Measurements from ENCODE around the gene ITCH. TPM values are rescaled to one million over a fixed set of nuclear protein-coding genes. Genes with fewer than 3 reads are reported as not detected.
"Not testable (repeated sequence)": the region's sequence is repeated elsewhere in the genome, so short reads cannot be mapped to it uniquely, and the experiment has no call there.

The ITCH gene
- polyA plus RNA-seq, 3 donors, result 42.6 to 51.3 (median 43.3) TPM

DNA sequence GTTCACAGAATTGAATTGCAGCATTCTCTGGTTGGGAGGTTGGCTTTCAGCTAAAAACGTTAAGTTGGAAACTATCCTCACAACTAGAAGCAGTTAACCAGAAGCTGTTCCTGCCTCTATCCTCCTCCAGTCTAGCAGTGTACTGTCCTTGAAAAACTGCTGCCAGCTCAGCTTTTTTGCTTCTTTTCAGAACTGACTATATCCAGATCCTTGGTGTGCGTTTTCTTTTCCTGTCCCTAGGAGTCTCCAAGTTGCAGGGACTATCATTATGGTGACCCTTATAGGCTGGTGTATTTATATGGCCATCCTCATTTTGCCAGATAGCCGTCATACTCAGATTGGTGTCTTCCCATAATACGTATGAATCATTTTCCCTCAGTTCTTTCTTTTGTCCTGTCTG, 5.5 kb downstream of the ITCH start:
- no peak for DNase-seq (ENCODE audit: extremely low read depth in 1 of 11, low read depth in 9 of 11, low spot score in 4 of 11)

DNA sequence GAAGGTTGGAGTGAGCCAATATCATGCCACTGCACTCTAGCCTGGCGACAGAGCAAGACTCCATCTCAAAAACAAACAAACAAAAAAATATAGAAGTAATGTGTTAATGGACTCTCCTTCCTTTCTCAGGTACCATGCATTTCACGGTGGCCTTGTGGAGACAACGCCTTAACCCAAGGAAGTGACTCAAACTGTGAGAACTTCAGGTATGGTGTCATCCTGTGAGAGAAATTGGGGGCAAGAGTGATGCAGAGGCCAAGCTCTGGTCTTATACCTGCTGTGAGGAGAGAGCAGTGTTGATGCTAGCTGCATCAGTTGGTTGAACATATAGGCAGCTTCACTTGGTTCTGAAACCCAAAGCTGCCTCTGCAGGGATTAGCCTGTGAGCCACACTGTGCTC, 6.2 kb downstream of the ITCH start:
- no peak for DNase-seq (ENCODE audit: extremely low read depth in 1 of 11, low read depth in 9 of 11, low spot score in 4 of 11)

DNA sequence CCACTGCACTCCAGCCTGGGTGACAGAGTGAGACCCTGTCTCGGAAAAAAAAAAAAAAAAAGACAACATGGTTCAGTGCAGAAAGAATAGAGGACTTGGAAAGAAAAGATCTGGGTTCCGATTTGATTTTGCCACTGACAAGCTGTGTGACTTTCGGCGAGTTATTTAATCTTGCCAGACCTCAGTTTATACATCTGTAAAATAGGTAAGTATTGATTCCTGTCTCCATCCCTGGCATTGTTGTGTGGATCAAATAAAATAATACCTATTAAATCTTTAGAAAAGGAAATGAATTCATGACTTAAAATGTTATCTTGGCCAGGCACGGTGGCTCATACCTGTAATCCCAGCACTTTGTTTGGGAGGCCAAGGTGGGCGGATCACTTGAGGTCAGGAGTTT, 7.0 kb downstream of the ITCH start:
- no peak for DNase-seq (ENCODE audit: extremely low read depth in 1 of 11, low read depth in 9 of 11, low spot score in 4 of 11)

DNA sequence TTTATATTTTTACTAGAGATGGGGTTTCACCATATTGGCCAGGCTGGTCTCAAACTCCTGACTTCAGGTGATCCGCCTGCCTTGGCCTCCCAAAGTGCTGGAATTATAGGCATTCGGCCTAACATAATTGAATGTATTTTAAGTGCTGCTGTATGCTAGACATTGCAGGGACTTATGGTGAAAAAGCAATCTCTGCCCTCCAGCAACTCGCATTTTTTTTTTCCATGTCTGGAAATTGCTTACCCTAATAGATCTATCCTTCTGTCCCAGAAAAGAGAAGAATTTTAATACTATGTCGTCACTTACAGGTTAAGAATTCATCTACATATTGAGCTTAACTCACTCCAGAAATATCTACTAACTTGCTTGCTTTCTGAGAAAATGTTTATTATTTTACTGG, 10.4 kb downstream of the ITCH start:
- no peak for DNase-seq (ENCODE audit: extremely low read depth in 1 of 11, low read depth in 9 of 11, low spot score in 4 of 11)

DNA sequence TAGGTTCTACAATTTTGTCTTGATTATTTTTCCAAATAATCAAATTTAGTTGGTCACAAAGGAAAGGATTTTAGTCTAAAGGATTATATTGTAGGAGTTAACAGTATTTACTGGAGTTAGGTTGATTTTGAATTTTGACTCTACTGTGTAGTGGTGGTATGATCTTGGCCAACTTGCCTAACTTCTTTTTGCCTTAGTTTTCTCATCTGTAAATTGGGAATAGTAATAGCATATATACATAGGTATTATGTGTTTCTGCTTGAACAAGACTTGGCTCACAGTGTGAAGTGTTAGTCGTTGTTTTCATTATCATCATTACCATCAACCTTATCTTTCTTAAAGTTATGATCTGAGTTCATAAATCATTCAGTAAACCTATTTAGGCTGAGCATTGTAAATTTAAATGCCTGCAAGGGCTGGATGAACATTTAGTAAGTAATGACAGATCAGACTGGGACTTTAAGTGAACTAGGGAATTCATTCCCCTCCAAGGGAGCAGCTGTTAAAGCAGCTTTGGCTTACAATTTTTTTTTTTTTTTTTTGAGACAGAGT, 11.2 kb downstream of the ITCH start:
- no peak for DNase-seq (ENCODE audit: extremely low read depth in 1 of 11, low read depth in 9 of 11, low spot score in 4 of 11)

DNA sequence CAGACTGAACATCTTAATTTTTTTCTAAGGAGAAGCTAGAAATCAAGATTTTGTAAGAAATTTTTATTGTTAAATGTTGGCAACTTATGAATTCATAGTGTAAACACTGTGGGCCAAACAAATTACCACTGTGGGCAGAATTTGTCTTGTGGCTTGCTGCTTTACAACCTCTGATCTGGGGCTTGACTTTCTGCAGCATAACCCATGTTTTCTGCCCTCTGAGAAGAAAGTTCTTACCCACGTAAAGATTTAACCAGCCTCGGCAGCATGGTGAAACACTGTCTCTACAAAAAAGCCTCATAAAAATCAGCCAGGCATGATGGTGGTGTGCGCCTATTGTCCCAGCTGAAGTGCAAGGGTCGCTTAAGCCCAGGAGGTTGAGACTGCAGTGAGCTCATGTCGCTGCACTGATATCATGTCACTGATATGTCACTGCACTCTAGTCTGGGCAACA, 12.9 kb downstream of the ITCH start:
- DNase-seq (ENCODE audit: extremely low read depth in 1 of 11, low read depth in 9 of 11, low spot score in 4 of 11), result peak in 10 of 11 donors; percentile 27 to 74 (median 49)

DNA sequence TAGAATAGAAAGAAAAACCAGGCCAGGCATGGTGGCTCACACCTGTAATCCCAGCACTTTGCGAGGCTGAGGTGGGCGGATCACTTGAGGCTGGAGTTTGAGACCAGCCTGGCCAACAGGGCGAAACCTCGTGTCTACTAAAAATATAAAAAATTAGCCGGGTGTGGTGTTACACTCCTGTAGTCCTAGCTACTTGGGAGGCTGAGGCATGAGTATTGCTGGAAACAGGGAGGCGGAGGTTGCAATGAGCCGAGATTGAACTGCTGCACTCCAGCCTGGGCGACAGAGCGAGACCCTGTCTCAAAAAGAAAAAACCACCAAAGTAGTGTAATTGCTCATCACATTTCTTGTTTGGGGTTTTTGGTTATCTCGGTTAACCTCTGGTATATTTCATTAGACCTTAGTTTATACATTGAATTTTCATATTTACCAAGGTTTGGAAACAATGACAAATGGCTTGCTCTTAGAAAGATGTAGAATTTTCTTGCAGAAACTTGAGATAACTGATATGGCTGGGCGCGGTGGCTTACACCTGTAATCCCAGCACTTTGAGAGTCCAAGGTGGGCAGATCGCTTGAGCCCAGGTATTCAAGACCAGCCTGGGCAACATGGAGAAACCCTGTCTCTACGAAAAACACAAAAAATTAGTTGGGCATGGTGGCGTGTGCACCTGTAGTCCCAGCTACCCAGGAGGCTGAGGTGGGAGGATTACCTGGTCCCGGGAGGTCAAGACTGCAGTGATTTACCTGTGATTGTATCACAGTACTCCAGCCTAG, 14.2 kb downstream of the ITCH start:
- DNase-seq (ENCODE audit: extremely low read depth in 1 of 11, low read depth in 9 of 11, low spot score in 4 of 11), result no peak

DNA sequence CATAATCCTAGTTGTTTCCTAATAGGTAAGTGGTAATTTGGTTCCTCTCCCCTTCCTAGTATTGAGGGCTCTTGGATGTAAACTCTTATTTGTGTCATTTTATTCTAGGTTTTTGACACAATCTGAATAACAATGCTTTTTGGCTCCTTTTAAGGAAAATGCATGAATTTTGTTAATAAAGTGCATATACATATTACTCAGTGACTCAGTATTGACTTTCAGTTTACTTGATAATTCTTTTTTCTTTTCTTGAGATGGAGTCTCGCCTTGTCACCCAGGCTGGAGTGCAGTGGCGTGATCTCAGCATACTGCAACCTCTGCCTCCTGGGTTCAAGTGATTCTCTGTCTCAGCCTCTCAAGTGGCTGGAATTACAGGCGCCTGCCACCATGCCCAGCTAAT, 19.1 kb downstream of the ITCH start:
- DNase-seq (ENCODE audit: extremely low read depth in 1 of 11, low read depth in 9 of 11, low spot score in 4 of 11), result no peak

DNA sequence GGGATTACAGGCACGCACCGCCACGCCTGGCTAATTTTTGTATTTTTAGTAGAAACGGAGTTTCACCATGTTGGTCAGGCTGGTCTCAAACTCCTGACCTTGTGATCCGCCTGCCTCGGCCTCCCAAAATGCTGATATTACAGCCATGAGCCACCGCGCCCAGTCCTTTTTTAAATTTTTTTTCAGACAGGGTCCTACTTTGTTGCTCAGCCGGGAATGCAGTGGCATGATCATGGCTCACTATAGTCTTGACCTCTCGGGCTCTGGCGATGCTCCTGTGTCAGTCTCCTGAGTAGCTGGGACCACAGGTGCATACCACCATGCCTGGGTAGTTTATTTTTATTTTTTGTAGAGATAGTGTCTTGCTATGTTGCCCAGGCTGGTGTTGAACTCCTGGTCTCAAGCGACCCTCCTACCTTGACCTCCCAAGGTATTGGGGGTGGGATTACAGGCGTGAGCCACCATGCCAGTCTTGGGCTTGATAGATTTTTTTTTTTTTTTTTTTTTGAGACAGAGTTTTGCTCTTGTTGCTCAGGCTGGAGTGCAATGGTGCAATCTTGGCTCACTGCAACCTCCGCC, 19.9 kb downstream of the ITCH start:
- not testable (repeated sequence) for DNase-seq (ENCODE audit: extremely low read depth in 1 of 11, low read depth in 9 of 11, low spot score in 4 of 11)

DNA sequence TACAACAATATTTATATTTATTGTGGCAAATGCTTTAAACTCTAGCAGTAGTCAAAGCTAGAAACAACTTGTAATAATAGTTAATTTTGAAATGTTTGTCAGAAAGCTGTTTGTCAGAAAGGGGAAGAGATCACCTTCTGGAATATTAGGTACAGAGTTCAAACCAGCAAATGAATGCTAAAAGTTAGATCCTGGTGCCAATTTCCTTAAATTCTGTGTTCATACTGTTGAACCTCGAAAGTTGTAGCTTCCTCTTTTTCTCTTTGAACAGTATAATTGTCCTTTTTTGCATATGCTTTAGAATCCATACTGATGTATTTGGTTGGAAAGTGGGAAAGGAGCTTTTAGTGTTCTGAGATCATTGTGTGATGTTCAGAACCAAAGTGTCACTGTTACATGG, 22.4 kb downstream of the ITCH start:
- DNase-seq (ENCODE audit: extremely low read depth in 1 of 11, low read depth in 9 of 11, low spot score in 4 of 11), result no peak

DNA sequence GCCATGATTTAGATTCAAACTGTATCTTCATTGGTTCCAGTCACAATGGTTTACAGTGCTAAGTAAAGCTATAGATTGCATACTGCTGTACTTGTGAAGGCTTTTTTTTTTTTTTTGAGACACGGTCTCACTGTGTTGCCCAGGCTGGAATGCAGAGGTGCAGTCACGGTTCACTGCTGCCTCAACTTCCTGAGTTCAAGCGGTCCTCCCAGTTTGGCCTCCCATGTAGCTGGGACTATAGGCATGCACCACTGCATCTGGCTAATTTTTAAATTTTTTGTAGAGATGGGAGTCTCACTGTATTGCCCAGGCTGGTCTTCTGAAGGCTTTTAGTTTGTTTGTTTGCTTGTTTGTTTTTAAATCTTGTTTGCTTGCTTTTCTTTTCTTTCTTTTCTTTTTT, 24.9 kb downstream of the ITCH start:
- no peak for DNase-seq (ENCODE audit: extremely low read depth in 1 of 11, low read depth in 9 of 11, low spot score in 4 of 11)

DNA sequence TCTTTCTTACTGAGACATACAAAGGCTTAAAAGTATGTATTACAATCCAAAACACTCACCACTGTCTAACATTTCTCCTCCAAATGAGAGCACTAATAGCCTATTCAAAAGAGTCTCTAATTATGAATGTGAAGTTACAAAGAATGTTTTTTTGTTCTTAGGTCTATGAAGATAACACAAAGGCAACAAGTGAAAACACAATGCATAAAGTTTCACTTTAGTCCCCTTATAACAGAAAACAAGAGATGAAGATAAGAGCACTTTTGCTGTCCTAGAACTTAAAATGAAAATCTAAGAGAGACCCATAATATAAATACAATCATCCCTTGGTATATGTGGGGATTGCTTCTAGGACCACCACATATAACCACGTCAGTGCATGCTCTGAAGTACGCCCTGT, 25.6 kb downstream of the ITCH start:
- DNase-seq (ENCODE audit: extremely low read depth in 1 of 11, low read depth in 9 of 11, low spot score in 4 of 11), result no peak

DNA sequence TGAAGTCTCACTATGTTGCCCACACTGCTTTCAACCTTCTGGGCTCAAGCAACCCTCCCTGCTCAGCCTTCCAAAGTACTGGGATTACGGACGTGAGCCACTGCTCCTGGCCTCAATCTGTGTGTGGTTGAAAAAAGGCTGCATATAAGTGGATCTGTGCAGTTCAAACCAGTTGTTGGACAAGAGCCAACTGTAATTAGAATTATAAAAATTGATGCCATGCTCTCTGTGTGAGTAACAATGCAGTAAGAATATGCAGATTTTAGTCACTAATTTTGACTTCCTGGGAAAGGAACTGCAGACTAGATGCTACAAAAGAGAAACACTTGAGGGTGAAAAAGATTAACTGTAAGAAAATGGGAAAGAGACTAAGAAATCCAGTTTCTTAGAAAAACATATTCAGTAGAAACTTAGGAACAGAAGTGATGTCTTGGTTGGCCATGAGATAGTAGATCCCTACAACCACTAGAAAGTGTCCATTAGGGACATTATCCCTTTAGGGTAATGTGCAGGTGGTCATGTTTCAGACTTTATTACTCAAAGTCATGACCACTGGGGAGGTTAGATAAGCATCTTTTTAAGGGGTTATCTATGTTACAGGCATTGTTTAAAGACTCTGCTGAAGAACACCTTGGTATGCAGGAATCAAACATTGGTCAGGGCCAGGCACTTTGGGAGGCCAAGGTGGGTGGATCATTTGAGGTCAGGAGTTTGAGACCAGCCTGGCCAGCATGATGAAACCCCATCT, 26.3 kb downstream of the ITCH start:
- DNase-seq (ENCODE audit: extremely low read depth in 1 of 11, low read depth in 9 of 11, low spot score in 4 of 11), result no peak

DNA sequence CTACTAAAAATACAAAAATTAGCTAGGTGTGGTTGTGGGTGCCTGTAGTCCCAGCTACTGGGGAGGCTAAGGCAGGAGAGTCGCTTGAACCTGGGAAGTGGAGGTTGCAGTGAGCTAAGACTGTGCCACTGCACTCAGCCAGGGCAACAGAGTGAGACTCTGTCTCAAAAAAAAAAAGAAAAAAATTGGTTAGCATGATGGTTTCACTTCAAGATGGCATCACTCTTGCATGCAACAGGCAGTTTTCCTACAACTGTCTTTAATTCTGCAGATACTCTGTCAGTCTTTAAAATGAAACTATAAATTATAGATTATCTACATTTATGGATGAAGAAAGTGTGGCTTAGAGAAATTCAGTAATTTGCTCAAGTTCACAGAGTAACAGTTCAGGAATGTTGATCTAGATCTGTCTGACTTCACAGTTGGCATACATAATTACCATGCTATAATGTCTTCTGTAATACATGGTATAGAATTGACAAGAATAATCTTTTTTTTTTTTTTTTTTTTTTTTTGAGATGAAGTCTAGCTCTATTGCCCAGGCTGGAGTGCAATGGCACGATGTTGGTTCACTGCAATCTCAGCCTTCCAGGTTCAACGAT, 27.0 kb downstream of the ITCH start:
- no peak for DNase-seq (ENCODE audit: extremely low read depth in 1 of 11, low read depth in 9 of 11, low spot score in 4 of 11)

DNA sequence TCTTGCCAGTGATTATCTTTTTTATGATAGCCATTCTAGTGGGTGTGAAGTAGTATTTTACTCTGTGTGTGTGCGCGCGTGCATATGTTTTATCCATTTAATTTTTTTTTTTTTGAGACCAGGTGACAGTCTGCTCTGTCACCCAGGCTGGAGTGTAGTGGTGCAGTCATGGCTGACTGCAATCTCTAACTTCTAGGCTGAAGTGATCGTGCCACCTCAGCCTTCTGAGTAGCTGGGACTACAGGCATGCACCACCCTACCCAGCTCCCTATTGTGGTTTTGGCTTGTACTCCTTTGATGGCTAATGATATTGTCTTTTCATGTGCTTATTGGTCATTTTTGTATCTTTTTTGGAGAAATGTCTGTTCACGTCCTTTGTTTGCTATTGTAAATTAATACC, 33.3 kb downstream of the ITCH start:
- no peak for DNase-seq (ENCODE audit: extremely low read depth in 1 of 11, low read depth in 9 of 11, low spot score in 4 of 11)

DNA sequence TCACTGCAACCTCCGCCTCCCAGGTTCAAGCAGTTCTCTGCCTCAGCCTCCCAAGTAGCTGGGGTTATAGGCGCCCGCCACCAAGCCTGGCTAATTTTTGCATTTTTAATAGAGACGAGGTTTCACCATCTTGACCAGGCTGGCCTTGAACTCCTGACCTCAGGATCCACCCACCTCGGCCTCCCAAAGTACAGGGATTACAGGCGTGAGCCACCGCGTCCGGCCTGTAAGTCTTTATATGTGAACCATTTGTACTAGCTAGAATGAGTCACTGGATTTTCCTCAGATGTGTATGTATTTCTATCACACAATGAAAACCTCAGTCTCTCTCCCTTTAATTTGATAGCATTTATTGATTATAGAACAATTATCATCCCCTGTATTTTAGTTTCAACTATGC, 34.0 kb downstream of the ITCH start:
- no peak for DNase-seq (ENCODE audit: extremely low read depth in 1 of 11, low read depth in 9 of 11, low spot score in 4 of 11)

DNA sequence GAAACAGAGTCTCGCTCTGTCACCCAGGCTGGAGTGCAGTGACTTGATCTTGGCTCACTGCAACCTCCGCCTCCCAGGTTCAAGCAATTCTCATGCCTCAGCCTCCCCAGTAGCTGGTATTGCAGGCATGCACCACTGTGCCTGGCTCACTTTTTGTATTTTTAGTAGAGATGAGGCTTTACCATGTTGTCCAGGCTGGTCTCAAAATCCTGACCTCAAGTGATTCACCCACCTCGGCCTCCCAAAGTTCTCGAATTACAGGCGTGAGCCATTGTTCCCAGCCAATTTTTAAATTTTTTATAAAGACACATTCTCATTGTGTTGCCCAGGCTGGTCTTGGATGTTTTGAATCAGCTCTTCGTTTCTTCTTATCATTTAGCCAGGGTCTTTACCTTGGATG, 37.7 kb downstream of the ITCH start:
- not testable (repeated sequence) for DNase-seq (ENCODE audit: extremely low read depth in 1 of 11, low read depth in 9 of 11, low spot score in 4 of 11)

DNA sequence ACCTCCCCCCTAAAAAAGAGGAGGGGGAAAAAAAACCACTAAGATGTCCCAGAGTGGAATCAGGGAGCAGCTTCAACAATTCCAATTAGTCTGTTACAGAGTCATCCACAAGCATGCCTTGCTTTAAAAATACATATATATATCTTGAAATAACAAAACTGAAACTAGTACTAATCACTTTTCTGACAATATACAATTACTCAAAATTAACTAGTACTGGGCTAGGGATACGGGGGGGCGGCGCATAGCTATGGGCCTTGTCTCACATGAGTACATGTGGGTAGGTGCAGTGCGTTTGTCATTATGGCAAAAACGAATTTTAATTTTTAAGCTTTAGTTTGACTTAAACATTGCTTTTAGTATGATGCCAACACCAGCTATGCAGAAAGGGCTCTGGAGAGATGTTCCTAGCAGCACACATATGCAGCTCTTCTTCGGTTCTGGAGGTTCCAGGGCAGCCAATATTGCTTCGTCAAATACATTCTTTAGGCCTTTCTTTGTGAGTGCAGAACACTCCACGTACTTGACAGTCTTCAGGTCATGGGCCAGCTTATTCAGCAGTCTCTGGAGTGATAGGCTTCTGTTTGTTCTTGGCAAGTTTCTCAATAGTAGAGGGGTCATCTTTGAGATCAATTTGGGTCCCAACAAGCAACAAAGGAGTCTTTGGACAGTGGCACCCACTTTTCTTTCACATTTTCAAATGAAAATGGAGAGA, 38.8 kb downstream of the ITCH start:
- no peak for DNase-seq (ENCODE audit: extremely low read depth in 1 of 11, low read depth in 9 of 11, low spot score in 4 of 11)

DNA sequence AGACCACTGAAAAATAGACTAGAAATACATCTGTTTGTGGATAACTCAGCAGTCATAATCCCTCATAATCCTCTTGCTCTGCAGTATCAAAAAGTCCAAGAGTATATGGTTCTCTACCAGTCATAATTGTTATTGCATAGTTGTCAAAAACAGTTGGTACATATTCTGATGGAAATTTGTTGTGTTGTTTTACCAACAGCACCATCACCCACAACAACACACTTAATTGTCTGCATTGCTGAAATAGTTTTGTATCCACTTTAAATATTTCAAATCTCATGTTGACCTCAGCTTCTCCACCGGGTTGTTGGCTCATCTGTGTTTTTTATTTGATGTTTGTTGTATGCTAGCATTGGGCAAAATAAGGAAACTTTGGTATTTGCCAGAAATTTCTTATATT, 39.4 kb downstream of the ITCH start:
- DNase-seq (ENCODE audit: extremely low read depth in 1 of 11, low read depth in 9 of 11, low spot score in 4 of 11), result no peak
